Measurements from ENCODE around the gene NMS.

GRCh38 chr2:100437751-100438150, 32.5 kb upstream of the NMS start:
- no peak for TF ChIP-seq CTCF (IDR thresholded peaks at IDR 0.05; ENCODE audit: low read depth, low read length)
- TF ChIP-seq EZH2phosphoT487 (IDR thresholded peaks at IDR 0.05; ENCODE audit: low read depth): no peak

All from OCI-LY3 (cell line).